Activated CD4-positive, alpha-beta memory T cell treated with anti-CD3 and anti-CD28 coated beads, Interleukin-2, amount 10 ng/mL, durations not matched to agents 7 days and 5 days (primary cell): ENCODE results near the gene GABBR2. TPM values are rescaled to one million over a fixed set of nuclear protein-coding genes. Genes with fewer than 3 reads are reported as not detected.

Experiments used
- CTCF ChIA-PET: fragments of 350-600 bp; sonication (Branson Sonifier 250); formaldehyde crosslinking; loops from one replicate; lab custom pipeline; 2021; ENCODE audit warnings: antibody characterized with exemption, inconsistent platforms; lab: Charles Lee
- POLR2A ChIA-PET: fragments of 350-600 bp; sonication (Branson Sonifier 250); formaldehyde crosslinking; loops from one replicate; lab custom pipeline; 2021; ENCODE audit warnings: antibody characterized with exemption; lab: Charles Lee
- DNase-seq: peaks from one replicate; pipeline ENCODE4 v3.0.0-alpha.2; 2020
- H3K27ac Mint-ChIP-seq: one replicate; pipeline ENCODE4 v1.8.0; 2021; ENCODE audit warnings: mild to moderate bottlenecking, mixed read lengths
- H3K27me3 Mint-ChIP-seq: one replicate; pipeline ENCODE4 v1.8.0; 2021; ENCODE audit warnings: mixed read lengths
- H3K36me3 Mint-ChIP-seq: one replicate; pipeline ENCODE4 v1.8.0; 2021; ENCODE audit warnings: low read depth, mixed read lengths
- H3K4me1 Mint-ChIP-seq: one replicate; pipeline ENCODE4 v1.8.0; 2021; ENCODE audit warnings: mixed read lengths
- H3K4me3 Mint-ChIP-seq: one replicate; pipeline ENCODE4 v1.8.0; 2021; ENCODE audit warnings: mild to moderate bottlenecking, mixed read lengths
- H3K9me3 Mint-ChIP-seq: one replicate; pipeline ENCODE4 v1.8.0; 2021; ENCODE audit warnings: mixed read lengths
- total RNA-seq, 2 experiments: library from RNA; stranded (reverse); gene quantifications; one replicate each; pipeline ENCODE4 v1.2.3, GENCODE V29; 2021

Gene GABBR2
- total RNA-seq, 2 experiments from 2014 or later = not detected

GRCh38 chr9:98736226-98736625, 27.5 kb upstream of the GABBR2 start:
- ChIA-PET POLR2A (no interaction called here), CTCF (no interaction called here)
- Mint-ChIP-seq H3K27me3 (no peaks in the 10 kb centered on the region), H3K27ac (no peak overlapping the region), H3K4me1 (no peaks in the 10 kb centered on the region), H3K9me3 (no peaks in the 10 kb centered on the region), H3K36me3 (no peaks in the 10 kb centered on the region), H3K4me3 (no peak overlapping the region)
- no peak for DNase-seq

- DNase-seq = no peak
- no peak overlapping the region for H3K27ac Mint-ChIP-seq
- H3K4me3 Mint-ChIP-seq = no peak overlapping the region
- no peaks in the 10 kb centered on the region for H3K27me3 Mint-ChIP-seq
- ChIA-PET CTCF (no interaction called here), POLR2A (no interaction called here)
- no peaks in the 10 kb centered on the region for H3K36me3 Mint-ChIP-seq
- H3K4me1 Mint-ChIP-seq = no peaks in the 10 kb centered on the region
- H3K9me3 Mint-ChIP-seq = no peaks in the 10 kb centered on the region
Observed at GRCh38 chr9:98732801-98733200, 24.1 kb upstream of the GABBR2 start.

DNA sequence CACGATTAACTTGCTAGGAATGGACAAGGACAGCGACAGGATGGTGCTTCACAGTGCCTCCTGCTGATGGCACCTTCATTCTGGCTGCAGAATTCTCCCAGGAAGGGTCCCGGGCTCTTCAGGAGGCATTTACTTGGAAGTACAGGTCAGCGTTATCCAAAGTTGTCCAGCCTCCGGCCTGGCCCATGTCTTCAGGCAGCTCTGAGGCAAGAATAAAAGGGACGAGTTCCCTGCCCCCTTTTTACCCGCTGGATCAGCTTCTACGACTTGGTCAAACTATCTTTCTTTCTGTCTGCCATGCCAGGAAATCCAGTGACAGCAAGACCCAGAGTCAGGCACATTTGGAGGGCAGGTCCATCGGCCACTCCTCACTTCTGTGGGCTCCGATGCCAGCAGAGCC, 23.4 kb upstream of the GABBR2 start:
- H3K4me3 Mint-ChIP-seq = no peak overlapping the region
- no peak overlapping the region for H3K27ac Mint-ChIP-seq
- H3K36me3 Mint-ChIP-seq = no peaks in the 10 kb centered on the region
- H3K9me3 Mint-ChIP-seq = no peaks in the 10 kb centered on the region
- H3K4me1 Mint-ChIP-seq = no peaks in the 10 kb centered on the region
- ChIA-PET POLR2A (no interaction called here), CTCF (no interaction called here)
- H3K27me3 Mint-ChIP-seq = peaks cover 2% of the 10 kb centered on the region
- no peak for DNase-seq

GRCh38 chr9:98730871-98731270, 22.1 kb upstream of the GABBR2 start:
- no peak overlapping the region for H3K27ac Mint-ChIP-seq
- no peaks in the 10 kb centered on the region for H3K4me1 Mint-ChIP-seq
- H3K9me3 Mint-ChIP-seq = no peaks in the 10 kb centered on the region
- POLR2A ChIA-PET = interaction anchor here (1.6 kb wide), 1 partner anchor 9 kb away, joined by 4 read pairs; no protein-coding TSS in a partner anchor
- CTCF ChIA-PET = interaction anchor here (0.7 kb wide), 1 partner anchor 45 kb away, joined by 3 read pairs; no protein-coding TSS in a partner anchor
- no peaks in the 10 kb centered on the region for H3K36me3 Mint-ChIP-seq
- no peak for DNase-seq
- peaks cover 5% of the 10 kb centered on the region for H3K27me3 Mint-ChIP-seq
- H3K4me3 Mint-ChIP-seq = no peak overlapping the region

DNA sequence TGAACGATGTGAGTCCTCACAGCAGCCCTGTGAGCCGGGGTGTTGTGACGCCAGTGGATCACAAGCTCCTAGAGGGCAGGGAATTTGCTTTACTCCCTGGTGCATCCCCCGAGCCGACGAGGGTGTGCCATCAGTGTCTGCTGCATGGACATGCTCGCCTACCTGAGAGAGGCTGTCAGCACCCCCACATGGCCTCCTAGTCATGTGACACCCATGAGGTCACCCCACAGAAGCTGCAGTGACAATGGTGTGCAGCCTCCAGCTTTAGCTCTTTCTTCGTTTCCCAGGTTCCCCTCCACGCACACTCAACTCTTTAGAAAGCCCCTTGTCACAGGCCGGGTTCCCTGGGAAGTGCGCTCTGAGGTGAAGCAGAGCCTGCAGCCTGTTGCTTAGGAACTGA, 19.8 kb upstream of the GABBR2 start:
- Mint-ChIP-seq H3K27ac (no peak overlapping the region), H3K4me1 (no peaks in the 10 kb centered on the region), H3K36me3 (no peaks in the 10 kb centered on the region), H3K27me3 (peaks cover 13% of the 10 kb centered on the region), H3K4me3 (no peak overlapping the region), H3K9me3 (no peaks in the 10 kb centered on the region)
- ChIA-PET CTCF (interaction anchor here (2.9 kb wide), 1 partner anchor 47 kb away, joined by 9 read pairs; no protein-coding TSS in a partner anchor), POLR2A (no interaction called here)
- DNase-seq = no peak

- Mint-ChIP-seq H3K9me3 (no peaks in the 10 kb centered on the region), H3K4me3 (no peak overlapping the region), H3K27me3 (peaks cover 15% of the 10 kb centered on the region), H3K4me1 (no peaks in the 10 kb centered on the region), H3K36me3 (no peaks in the 10 kb centered on the region), H3K27ac (no peak overlapping the region)
- ChIA-PET CTCF (interaction anchor here (2.9 kb wide), 1 partner anchor 48 kb away, joined by 9 read pairs; no protein-coding TSS in a partner anchor), POLR2A (no interaction called here)
- DNase-seq = no peak
Observed at GRCh38 chr9:98727428-98727827, 18.7 kb upstream of the GABBR2 start.

DNA sequence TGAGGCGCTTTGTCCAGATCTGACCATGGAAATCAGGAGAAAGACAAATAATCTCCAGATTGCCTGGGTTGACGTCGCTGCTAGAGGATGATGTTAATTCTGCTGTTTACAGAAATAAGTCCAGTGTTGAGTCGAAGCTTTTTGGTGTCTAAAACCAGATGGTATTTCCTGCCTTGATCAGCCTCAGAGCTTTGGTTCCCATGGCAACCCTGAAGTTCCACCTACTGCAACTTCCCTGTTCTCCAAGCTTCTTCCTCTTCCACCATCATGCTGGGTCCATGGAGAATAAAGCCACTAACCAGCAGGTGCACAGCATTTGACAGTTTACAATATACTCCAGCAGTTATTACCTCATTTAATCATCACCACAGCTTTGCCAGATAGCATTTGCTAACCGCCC, 18.0 kb upstream of the GABBR2 start:
- ChIA-PET POLR2A (no interaction called here), CTCF (interaction anchor here (2.9 kb wide), 1 partner anchor 49 kb away, joined by 9 read pairs; no protein-coding TSS in a partner anchor)
- Mint-ChIP-seq H3K4me3 (no peak overlapping the region), H3K27me3 (peaks cover 18% of the 10 kb centered on the region), H3K4me1 (no peaks in the 10 kb centered on the region), H3K9me3 (no peaks in the 10 kb centered on the region), H3K36me3 (no peaks in the 10 kb centered on the region), H3K27ac (no peak overlapping the region)
- DNase-seq = no peak

- peaks cover 24% of the 10 kb centered on the region for H3K27me3 Mint-ChIP-seq
- H3K9me3 Mint-ChIP-seq = no peaks in the 10 kb centered on the region
- no peaks in the 10 kb centered on the region for H3K36me3 Mint-ChIP-seq
- CTCF ChIA-PET = interaction anchor here (0.9 to 1.6 kb wide), 2 partner anchors 43 to 51 kb away, joined by 3 to 4 read pairs; no protein-coding TSS in a partner anchor
- no peaks in the 10 kb centered on the region for H3K4me1 Mint-ChIP-seq
- no peak overlapping the region for H3K4me3 Mint-ChIP-seq
- no peak overlapping the region for H3K27ac Mint-ChIP-seq
- no peak for DNase-seq
- POLR2A ChIA-PET = no interaction called here
Observed at GRCh38 chr9:98724810-98725530, 16.2 kb upstream of the GABBR2 start.

DNA sequence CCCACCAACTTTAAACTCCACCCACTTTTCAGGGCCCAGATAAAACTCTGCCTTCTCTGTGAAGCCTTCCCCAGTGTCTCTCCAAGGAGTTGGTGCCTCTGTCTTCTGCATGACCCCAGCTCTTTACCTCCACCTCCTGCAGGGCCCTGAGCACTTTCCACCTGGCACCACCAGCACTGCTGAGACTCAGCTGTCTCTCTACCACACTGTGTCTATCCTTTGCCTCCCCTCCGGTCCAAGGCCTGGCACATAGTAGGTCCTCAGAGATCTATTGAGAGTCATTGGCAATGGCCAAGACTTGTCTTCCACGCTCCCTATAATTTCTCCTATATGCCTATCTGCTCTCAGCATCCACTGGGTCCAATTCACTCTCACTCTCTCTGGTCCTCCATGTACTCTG, 12.9 kb upstream of the GABBR2 start:
- ChIA-PET CTCF (no interaction called here), POLR2A (interaction anchor here (1.3 kb wide), 1 partner anchor 9 kb away, joined by 4 read pairs; no protein-coding TSS in a partner anchor)
- DNase-seq = no peak
- H3K9me3 Mint-ChIP-seq = no peaks in the 10 kb centered on the region
- H3K4me3 Mint-ChIP-seq = no peak overlapping the region
- no peaks in the 10 kb centered on the region for H3K4me1 Mint-ChIP-seq
- no peaks in the 10 kb centered on the region for H3K36me3 Mint-ChIP-seq
- H3K27ac Mint-ChIP-seq = no peak overlapping the region
- peaks cover 27% of the 10 kb centered on the region for H3K27me3 Mint-ChIP-seq

DNA sequence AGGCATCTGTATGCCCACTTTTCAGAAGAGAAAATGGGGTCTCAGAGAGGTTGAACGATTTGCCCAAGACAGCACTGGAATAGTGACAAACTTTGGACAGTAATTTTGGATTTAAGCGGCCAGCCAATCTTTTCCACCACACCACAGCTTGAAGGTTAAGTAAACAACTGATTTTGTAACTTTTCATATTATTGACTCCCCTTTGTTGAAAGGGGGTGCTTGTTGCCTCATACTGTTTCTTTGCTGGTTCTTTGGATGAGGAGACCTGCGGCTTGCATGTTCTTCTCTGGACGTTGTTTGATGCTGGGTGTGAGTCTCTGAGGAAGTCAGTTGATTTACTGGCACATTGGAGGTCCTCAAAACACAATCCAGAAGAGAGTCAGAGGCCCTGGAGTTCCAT, 11.7 kb upstream of the GABBR2 start:
- Mint-ChIP-seq H3K27me3 (peaks cover 37% of the 10 kb centered on the region), H3K4me3 (no peak overlapping the region), H3K27ac (no peak overlapping the region), H3K4me1 (no peaks in the 10 kb centered on the region), H3K9me3 (no peaks in the 10 kb centered on the region), H3K36me3 (no peaks in the 10 kb centered on the region)
- ChIA-PET CTCF (no interaction called here), POLR2A (no interaction called here)
- no peak for DNase-seq

- no peaks in the 10 kb centered on the region for H3K4me1 Mint-ChIP-seq
- H3K9me3 Mint-ChIP-seq = no peaks in the 10 kb centered on the region
- H3K36me3 Mint-ChIP-seq = no peaks in the 10 kb centered on the region
- CTCF ChIA-PET = no interaction called here
- peaks cover 39% of the 10 kb centered on the region for H3K27me3 Mint-ChIP-seq
- H3K4me3 Mint-ChIP-seq = no peak overlapping the region
- DNase-seq = no peak
- H3K27ac Mint-ChIP-seq = no peak overlapping the region
- POLR2A ChIA-PET = no interaction called here
Observed at GRCh38 chr9:98719055-98719454, 10.3 kb upstream of the GABBR2 start.

DNA sequence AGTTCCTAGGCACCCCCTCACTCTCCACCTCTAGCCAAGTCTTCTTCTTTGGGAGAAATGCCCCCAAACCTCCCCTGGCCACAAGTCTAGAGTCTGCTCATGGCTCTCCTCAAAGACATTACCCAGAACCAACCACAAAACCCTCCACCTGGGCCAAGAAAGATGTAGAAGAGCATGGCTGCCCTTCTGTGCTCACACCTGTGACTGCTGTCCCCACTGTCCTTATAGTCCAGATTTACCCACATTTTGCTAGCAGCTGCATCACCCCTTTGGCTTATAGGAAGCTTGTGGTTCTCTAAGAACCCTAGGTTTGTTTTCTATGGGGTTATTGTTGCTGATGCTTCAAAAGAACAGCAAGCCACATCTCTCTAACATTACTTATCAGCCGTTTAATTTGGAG, 6.1 kb upstream of the GABBR2 start:
- no peak overlapping the region for H3K27ac Mint-ChIP-seq
- H3K4me1 Mint-ChIP-seq = no peaks in the 10 kb centered on the region
- no peak for DNase-seq
- ChIA-PET CTCF (no interaction called here), POLR2A (no interaction called here)
- H3K9me3 Mint-ChIP-seq = no peaks in the 10 kb centered on the region
- peaks cover 52% of the 10 kb centered on the region for H3K27me3 Mint-ChIP-seq
- no peaks in the 10 kb centered on the region for H3K36me3 Mint-ChIP-seq
- no peak overlapping the region for H3K4me3 Mint-ChIP-seq

- DNase-seq = no peak
- Mint-ChIP-seq H3K27me3 (peaks cover 59% of the 10 kb centered on the region), H3K4me1 (peaks cover 3% of the 10 kb centered on the region), H3K9me3 (no peaks in the 10 kb centered on the region), H3K36me3 (no peaks in the 10 kb centered on the region), H3K27ac (no peak overlapping the region), H3K4me3 (no peak overlapping the region)
- ChIA-PET POLR2A (no interaction called here), CTCF (no interaction called here)
Observed at GRCh38 chr9:98712987-98713386, 4.3 kb upstream of the GABBR2 start.
